GM23248 (cell line): ENCODE measurements around the gene MYL12B. TPM values are rescaled to one million over a fixed set of nuclear protein-coding genes. Genes with fewer than 3 reads are reported as not detected.
A peak's percentile ranks its signal among the peaks of the same experiment; 100 is the strongest.

Source experiments
- DNase-seq: peaks from one replicate; pipeline ENCODE4 v3.0.0-alpha.2; 2015
- H2AFZ ChIP-seq: fragments of 200-600 bp; sonication (generic); 2 replicates; pipeline ENCODE4 v1.6.1; 2016; ENCODE audit warnings: antibody characterized with exemption
- H3F3A ChIP-seq: fragments of 200-600 bp; sonication (generic); 2 replicates; pipeline ENCODE4 v1.6.1; 2016; ENCODE audit warnings: mild to moderate bottlenecking, antibody characterized with exemption, mixed run types; ENCODE audit not compliant: insufficient read depth
- H3K27ac ChIP-seq: fragments of 200-600 bp; sonication (generic); 2 replicates; pipeline ENCODE4 v1.5.1; 2016; ENCODE audit warnings: mild to moderate bottlenecking
- H3K27me3 ChIP-seq: fragments of 200-600 bp; sonication (generic); replicated peaks from 2 replicates; pipeline ENCODE4 v1.6.1; 2016; ENCODE audit warnings: mild to moderate bottlenecking; ENCODE audit not compliant: insufficient read depth
- H3K36me3 ChIP-seq: fragments of 200-600 bp; sonication (generic); 2 replicates; pipeline ENCODE4 v1.6.1; 2016; ENCODE audit warnings: low read depth, mild to moderate bottlenecking
- H3K4me1 ChIP-seq: fragments of 200-600 bp; sonication (generic); 2 replicates; pipeline ENCODE4 v1.6.1; 2016; ENCODE audit warnings: mild to moderate bottlenecking; ENCODE audit not compliant: insufficient read depth
- H3K4me2 ChIP-seq: fragments of 200-600 bp; sonication (generic); one replicate; pipeline ENCODE4 v1.6.1; 2016; ENCODE audit warnings: mild to moderate bottlenecking; ENCODE audit not compliant: unreplicated experiment
- H3K4me3 ChIP-seq: fragments of 200-600 bp; sonication (generic); 2 replicates; pipeline ENCODE4 v1.5.1; 2016; ENCODE audit warnings: mild to moderate bottlenecking
- H3K79me2 ChIP-seq: fragments of 200-600 bp; sonication (generic); 2 replicates; pipeline ENCODE4 v1.6.1; 2016; ENCODE audit warnings: mild to moderate bottlenecking; ENCODE audit not compliant: insufficient read depth
- H3K9ac ChIP-seq: fragments of 200-600 bp; sonication (generic); 2 replicates; pipeline ENCODE4 v1.6.1; 2016; ENCODE audit warnings: mild to moderate bottlenecking
- H3K9me2 ChIP-seq: fragments of 200-600 bp; sonication (generic); 2 replicates; pipeline ENCODE4 v1.6.1; 2016; ENCODE audit warnings: mixed run types, mild to moderate bottlenecking, moderate library complexity; ENCODE audit not compliant: insufficient read depth
- H3K9me3 ChIP-seq: fragments of 200-600 bp; sonication (generic); one replicate; pipeline ENCODE4 v1.6.1; 2017; ENCODE audit warnings: low read depth
- H4K20me1 ChIP-seq: fragments of 200-600 bp; sonication (generic); 2 replicates; pipeline ENCODE4 v1.6.0; 2016; ENCODE audit not compliant: insufficient read depth
- EZH2 ChIP-seq: fragments of 200-600 bp; sonication (generic); IDR thresholded peaks from 2 replicates; pipeline ENCODE4 v1.6.1; 2018; ENCODE audit warnings: antibody characterized with exemption, mild to moderate bottlenecking; ENCODE audit not compliant: insufficient read depth, poor library complexity, severe bottlenecking
- EZH2phosphoT487 ChIP-seq: fragments of 200-600 bp; sonication (generic); IDR thresholded peaks from 2 replicates; pipeline ENCODE4 v1.6.1; 2018; ENCODE audit warnings: antibody characterized with exemption, moderate library complexity, mild to moderate bottlenecking, low read depth; ENCODE audit not compliant: insufficient read depth
- WGBS, 2 experiments: methylation state at CpG; one replicate each; pipeline ENCODE4 v1.1.6; 2015 to 2017; ENCODE audit warnings: low lambda C conversion rate in 2 of 2, low coverage in 1 of 2; ENCODE audit errors: missing lambda C conversion rate in 2 of 2; 5-methylcytosine and 5-hydroxymethylcytosine counted together
- in situ Hi-C: fragments of 300-500 bp; cut with MboI; formaldehyde crosslinking; loops from 2 replicates; pipeline ENCODE4 v1.15.0; 2020
- polyA plus RNA-seq: library from polyadenylated mRNA; unstranded; fragments of >200 nt; fragmentation: Nextera tagmentation; extraction: Ambion mirVana; gene quantifications from 2 replicates; pipeline ENCODE4 v1.2.1, GENCODE V29; 2016
- total RNA-seq: library from RNA; depleted of rRNA; stranded (reverse); fragments of >200 nt; shearing (Covaris generic); gene quantifications from 2 replicates; pipeline ENCODE4 v1.2.3, GENCODE V29; 2014

Gene MYL12B
- total and polyA plus RNA-seq, 2 experiments from 2014 or later = 614 to 1,219 TPM

- Histone ChIP-seq H3K27me3 (no peaks in the 10 kb centered on the region), H3K27ac (no peak overlapping the region), H3K9me2 (no peaks in the 10 kb centered on the region), H2AFZ (no peak overlapping the region), H3F3A (no peaks in the 10 kb centered on the region), H3K9ac (no peak overlapping the region), H3K36me3 (no peaks in the 10 kb centered on the region), H3K79me2 (0 out of 2 replicates have a peak, but pooled peaks cover 2% of the 10 kb centered on the region), H3K4me2 (no peak overlapping the region), H3K9me3 (no peaks in the 10 kb centered on the region), H3K4me3 (no peak overlapping the region), H3K4me1 (no peaks in the 10 kb centered on the region), H4K20me1 (no peaks in the 10 kb centered on the region)
- no peak for TF ChIP-seq EZH2phosphoT487
- TF ChIP-seq EZH2 = no peak
- peak; percentile 21 for DNase-seq
- WGBS, 2 experiments = 73 to 84% methylated on average over 2 of the region's 2 CpGs
- in situ Hi-C loops = loop anchor here (5.0 kb wide), 1 partner anchor 81 kb away; no protein-coding TSS in a partner anchor
Observed at GRCh38 chr18:3238742-3239141, 23.2 kb upstream of the MYL12B start.

- H3K27me3 ChIP-seq = no peaks in the 10 kb centered on the region
- H3K36me3 ChIP-seq = peaks cover 9% of the 10 kb centered on the region; the same call in 1 of the 2 replicates
- peaks cover 33% of the 10 kb centered on the region for H3F3A ChIP-seq
- H3K79me2 ChIP-seq = peaks cover 42% of the 10 kb centered on the region
- in situ Hi-C loops = loop anchor here (10.0 kb wide), 1 partner anchor 480 kb away; no protein-coding TSS in a partner anchor
- H3K9ac ChIP-seq = no peak overlapping the region; the same call in 1 of the 2 replicates
- H3K4me1 ChIP-seq = peaks cover 9% of the 10 kb centered on the region
- H3K27ac ChIP-seq = no peak overlapping the region
- no peaks in the 10 kb centered on the region for H3K9me3 ChIP-seq
- 87 to 94% methylated on average over 1 of the region's 1 CpG for WGBS, 2 experiments
- H4K20me1 ChIP-seq = no peaks in the 10 kb centered on the region
- H3K4me3 ChIP-seq = peak overlapping the region; percentile 99
- no peak for DNase-seq
- H3K9me2 ChIP-seq = no peaks in the 10 kb centered on the region
- peak overlapping the region; percentile 91 for H3K4me2 ChIP-seq
- peak overlapping the region; percentile 89 for H2AFZ ChIP-seq
- TF ChIP-seq EZH2phosphoT487 (no peak), EZH2 (no peak)
Observed at GRCh38 chr18:3245185-3245564, 16.8 kb upstream of the MYL12B start.

GRCh38 chr18:3245853-3246634, 15.9 kb upstream of the MYL12B start:
- Histone ChIP-seq H3K27ac (peak overlapping the region; percentile 95), H3K4me1 (peaks cover 16% of the 10 kb centered on the region), H3K4me2 (peak overlapping the region; percentile 91), H3K9me2 (no peaks in the 10 kb centered on the region), H3K4me3 (peak overlapping the region; percentile 99), H3K9ac (peak overlapping the region; percentile 95), H3F3A (peaks cover 38% of the 10 kb centered on the region), H3K36me3 (peaks cover 9% of the 10 kb centered on the region; the same call in 1 of the 2 replicates), H3K79me2 (peaks cover 51% of the 10 kb centered on the region), H3K9me3 (no peaks in the 10 kb centered on the region), H3K27me3 (no peaks in the 10 kb centered on the region), H2AFZ (peak overlapping the region; percentile 89), H4K20me1 (no peaks in the 10 kb centered on the region)
- 7 to 8% methylated on average over 29 of the region's 29 CpGs for WGBS, 2 experiments
- no peak for TF ChIP-seq EZH2phosphoT487
- peak; percentile 95 for DNase-seq
- in situ Hi-C loops = loop anchor here (10.0 kb wide), 1 partner anchor 481 kb away; no protein-coding TSS in a partner anchor

- Histone ChIP-seq H3K9ac (peak overlapping the region; percentile 95), H3K36me3 (peaks cover 9% of the 10 kb centered on the region; the same call in 1 of the 2 replicates), H3K27me3 (no peaks in the 10 kb centered on the region), H3K9me3 (no peaks in the 10 kb centered on the region), H3K27ac (peak overlapping the region; percentile 95), H3K79me2 (peaks cover 58% of the 10 kb centered on the region), H4K20me1 (no peaks in the 10 kb centered on the region), H3K4me2 (peak overlapping the region; percentile 91), H3K4me1 (peaks cover 23% of the 10 kb centered on the region), H3F3A (peaks cover 45% of the 10 kb centered on the region), H2AFZ (peak overlapping the region; percentile 89), H3K4me3 (peak overlapping the region; percentile 99), H3K9me2 (no peaks in the 10 kb centered on the region)
- in situ Hi-C loops = loop anchor here (10.0 kb wide), 1 partner anchor 482 kb away; no protein-coding TSS in a partner anchor
- peak; percentile 61 for DNase-seq
- 27 to 28% methylated on average over 23 of the region's 23 CpGs for WGBS, 2 experiments
- no peak for TF ChIP-seq EZH2phosphoT487
- no peak for TF ChIP-seq EZH2
Observed at GRCh38 chr18:3246635-3247239, 15.2 kb upstream of the MYL12B start.
